Uterus (tissue), 4 donors: ENCODE data around the gene SURF2. TPM values are rescaled to one million over a fixed set of nuclear protein-coding genes. Genes with fewer than 3 reads are reported as not detected.

Experiments
- DNase-seq, 2 donors: peaks; one replicate each; pipeline ENCODE4 v3.0.0-alpha.2; 2019 to 2020
- H3K27ac ChIP-seq, 2 donors: fragments of 200-600 bp; sonication (generic); 1 replicate in 1 of 2; 2 replicates in 1 of 2; pipeline ENCODE4 v1.5.1; 2016 to 2018
- H3K27me3 ChIP-seq, 2 donors: fragments of 200-600 bp; sonication (generic); one replicate each; pipeline ENCODE4 v1.5.1; 2018 to 2019; ENCODE audit warnings: control low read depth in 1 of 2
- H3K36me3 ChIP-seq, 2 donors: fragments of 200-600 bp; sonication (generic); one replicate each; pipeline ENCODE4 v1.5.1; 2019; ENCODE audit warnings: control low read depth in 1 of 2
- H3K4me1 ChIP-seq, 2 donors: fragments of 200-600 bp; sonication (generic); one replicate each; pipeline ENCODE4 v1.5.1; 2018 to 2019; ENCODE audit warnings: control low read depth in 1 of 2
- H3K4me3 ChIP-seq, 2 donors: fragments of 200-600 bp; sonication (generic); 1 replicate in 1 of 2; 2 replicates in 1 of 2; pipeline ENCODE4 v1.5.1; 2018 to 2019; ENCODE audit warnings: mild to moderate bottlenecking in 1 of 2
- H3K9me3 ChIP-seq, 2 donors: fragments of 200-600 bp; sonication (generic); one replicate each; pipeline ENCODE4 v1.5.1; 2019; ENCODE audit warnings: control low read depth in 1 of 2
- POLR2A ChIP-seq, 2 donors: fragments of 450-650 bp; IDR thresholded peaks; one replicate each; pipeline ENCODE4 v1.6.1; 2016; ENCODE audit warnings: antibody characterized with exemption in 2 of 2, mild to moderate bottlenecking in 1 of 2, moderate library complexity in 1 of 2
- intact Hi-C: fragments of 100-400 bp; cut with DNase I; formaldehyde crosslinking; loops from one replicate; pipeline ENCODE4 v1.15.1; 2023; ENCODE audit warnings: low total_unique reads
- total RNA-seq, 4 donors: library from RNA; depleted of rRNA in 3 of 4; stranded (reverse); fragments of >200 nt in 3 of 4; gene quantifications; one replicate each; pipeline versions ENCODE4 v1.1.0 to v1.2.4, GENCODE V29; 2014 to 2023
- TF ChIP-seq, protein P1 (sequence below), 4 experiments: fragments of 200-600 bp in 2 of 4; fragments of 450-650 bp in 2 of 4; sonication (generic) in 2 of 4; IDR thresholded peaks; one replicate each; pipeline ENCODE4 v1.5.1; 2016 to 2019; ENCODE audit warnings: antibody characterized with exemption in 4 of 4, mild to moderate bottlenecking in 2 of 4, moderate library complexity in 1 of 4
- donor health status: DM: yes; HTN: yes; CAD: no.

Gene SURF2
- total RNA-seq, 4 donors from 2014 or later = 0.51 to 15.3 (median 5.9) TPM; not detected in 1

DNA sequence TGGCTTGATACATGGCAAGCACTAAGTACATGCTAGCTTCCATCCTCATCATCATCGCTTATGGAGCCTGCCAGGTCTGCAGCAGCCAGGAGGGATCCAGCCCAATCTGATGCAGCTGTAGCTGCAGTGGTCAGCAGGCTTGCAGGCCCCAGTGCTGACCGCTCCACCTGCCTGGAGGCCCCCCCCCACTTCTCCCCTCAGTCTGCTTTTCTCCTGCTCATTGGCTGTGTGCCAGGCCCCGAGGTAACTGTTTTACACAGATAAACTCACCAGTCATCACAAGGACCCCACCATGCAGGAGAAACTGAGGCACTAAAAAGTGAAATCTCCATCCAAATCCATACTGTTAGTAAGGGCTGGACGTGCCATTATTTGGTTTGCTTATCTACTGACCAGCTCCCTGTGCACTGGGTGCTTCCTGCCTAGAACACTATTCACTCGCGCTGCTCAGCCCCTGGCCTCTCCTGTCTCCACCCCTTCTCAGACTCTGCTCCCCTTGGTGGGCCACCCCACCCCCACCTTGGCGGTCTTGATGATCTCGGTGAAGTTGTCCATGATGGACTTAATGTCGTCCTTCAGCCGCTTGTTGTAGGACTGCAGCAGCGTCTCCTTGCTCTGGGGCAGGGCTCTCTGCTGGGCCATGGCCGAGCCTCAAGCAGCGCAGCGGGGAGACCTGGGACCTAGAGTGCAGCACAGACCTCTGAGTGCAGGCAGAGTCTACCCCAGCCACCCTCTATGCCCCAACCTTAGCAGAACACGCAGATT is 10.1 kb upstream of the SURF2 start:
- Histone ChIP-seq H3K27ac (peak overlapping the region; percentile 76 to 91), H3K9me3 (no peaks in the 10 kb centered on the region), H3K27me3 (no peaks in the 10 kb centered on the region), H3K36me3 (no peaks in the 10 kb centered on the region), H3K4me1 (peaks cover 0 to 15% of the 10 kb centered on the region in 2 donors), H3K4me3 (peak overlapping the region in 1 of 2 donors; percentile 93)
- peak in 1 of 2 donors; percentile 49 for DNase-seq
- TF ChIP-seq, protein P1, sequence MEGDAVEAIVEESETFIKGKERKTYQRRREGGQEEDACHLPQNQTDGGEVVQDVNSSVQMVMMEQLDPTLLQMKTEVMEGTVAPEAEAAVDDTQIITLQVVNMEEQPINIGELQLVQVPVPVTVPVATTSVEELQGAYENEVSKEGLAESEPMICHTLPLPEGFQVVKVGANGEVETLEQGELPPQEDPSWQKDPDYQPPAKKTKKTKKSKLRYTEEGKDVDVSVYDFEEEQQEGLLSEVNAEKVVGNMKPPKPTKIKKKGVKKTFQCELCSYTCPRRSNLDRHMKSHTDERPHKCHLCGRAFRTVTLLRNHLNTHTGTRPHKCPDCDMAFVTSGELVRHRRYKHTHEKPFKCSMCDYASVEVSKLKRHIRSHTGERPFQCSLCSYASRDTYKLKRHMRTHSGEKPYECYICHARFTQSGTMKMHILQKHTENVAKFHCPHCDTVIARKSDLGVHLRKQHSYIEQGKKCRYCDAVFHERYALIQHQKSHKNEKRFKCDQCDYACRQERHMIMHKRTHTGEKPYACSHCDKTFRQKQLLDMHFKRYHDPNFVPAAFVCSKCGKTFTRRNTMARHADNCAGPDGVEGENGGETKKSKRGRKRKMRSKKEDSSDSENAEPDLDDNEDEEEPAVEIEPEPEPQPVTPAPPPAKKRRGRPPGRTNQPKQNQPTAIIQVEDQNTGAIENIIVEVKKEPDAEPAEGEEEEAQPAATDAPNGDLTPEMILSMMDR (IDR thresholded peaks at IDR 0.05) = no peak
- no peak for TF ChIP-seq POLR2A (IDR thresholded peaks at IDR 0.05)
- intact Hi-C loops = no loop called here

DNA sequence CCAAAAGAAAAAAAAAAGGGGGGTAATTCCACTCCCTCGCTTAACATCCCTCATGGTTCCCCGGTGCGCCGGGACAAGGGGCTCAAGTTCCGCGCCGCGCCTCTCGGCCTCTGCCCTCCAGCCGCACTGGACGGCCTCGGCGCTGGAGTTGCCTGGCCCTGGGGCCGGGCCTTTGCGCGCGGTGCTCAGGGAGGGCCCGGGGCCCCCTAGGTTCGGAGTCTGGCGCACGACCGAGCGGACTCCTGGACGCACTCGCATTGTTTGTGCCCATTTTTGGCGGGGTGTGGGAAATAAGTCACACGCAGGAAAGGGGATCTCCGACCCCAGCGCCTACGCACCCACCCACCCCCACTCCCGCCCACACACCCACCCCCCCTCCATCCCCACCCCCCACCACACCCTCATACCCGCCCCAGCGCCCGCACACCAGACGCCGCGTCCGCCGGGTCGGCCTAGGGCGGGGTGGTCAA is 8.8 kb upstream of the SURF2 start:
- DNase-seq = peak in 1 of 2 donors; percentile 49
- TF ChIP-seq POLR2A (IDR thresholded peaks at IDR 0.05) = no peak
- TF ChIP-seq, protein P1 (IDR thresholded peaks at IDR 0.05) = peak in 1 of 4 experiments; percentile 15
- intact Hi-C loops = no loop called here

DNA sequence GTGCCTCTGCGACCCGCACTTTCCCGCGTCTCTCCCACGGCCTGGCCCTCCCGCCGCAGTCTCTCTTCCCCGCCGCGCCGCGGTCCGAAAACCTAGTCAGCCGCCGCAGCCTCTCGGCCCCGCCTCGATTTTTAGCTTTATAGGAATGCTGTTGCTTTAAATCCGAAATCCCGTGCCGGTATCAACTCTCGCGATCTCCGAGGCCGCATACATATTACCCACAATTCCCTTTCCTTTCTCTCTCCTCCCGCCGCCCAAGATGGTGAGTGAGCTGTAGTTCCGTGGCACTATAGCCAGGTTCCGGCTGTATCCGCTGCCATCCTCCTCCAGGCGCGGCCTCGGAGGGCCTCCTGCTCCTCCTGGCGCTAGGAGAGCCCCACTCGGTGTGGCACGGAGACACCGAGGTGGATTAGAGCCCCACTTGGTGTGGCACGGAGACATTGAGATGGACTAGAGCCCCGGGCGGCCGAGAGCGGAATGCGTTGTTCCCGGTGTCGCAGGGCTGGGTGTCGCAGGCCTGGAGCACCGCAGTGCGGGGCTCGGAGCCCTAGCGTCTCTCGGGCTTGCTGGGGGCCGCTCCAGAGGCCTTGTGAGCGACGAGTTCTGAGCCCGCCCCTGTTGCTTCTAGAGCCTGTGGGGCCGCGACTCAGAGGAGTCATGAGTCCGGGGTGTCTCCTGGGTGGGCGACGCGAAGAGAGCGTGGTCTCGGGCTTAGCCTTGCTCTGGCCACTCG is 8.2 kb upstream of the SURF2 start, which contains the start of the genes MED22 and RPL7A:
TSS of gene MED22 (minus strand) at position 147 of the 733 bp plus-strand sequence. CDS start 1,469 bp downstream, outside the sequence.
TSS of gene RPL7A (plus strand) at position 234 of the 733 bp plus-strand sequence. CDS start at position 260, 26 bp downstream.
- TF ChIP-seq, protein P1 (IDR thresholded peaks at IDR 0.05) = peak in 3 of 4 experiments; percentile 16 to 28 (median 24)
- TF ChIP-seq POLR2A (IDR thresholded peaks at IDR 0.05) = peak; percentile 63 to 82

More for the DNA sequence above, 8.8 kb upstream of the SURF2 start:
- H3K4me1 ChIP-seq = peaks cover 0 to 15% of the 10 kb centered on the region in 2 donors
- no peaks in the 10 kb centered on the region for H3K9me3 ChIP-seq
- H3K27me3 ChIP-seq = no peaks in the 10 kb centered on the region
- H3K4me3 ChIP-seq = peak overlapping the region; percentile 64 to 93
- peak overlapping the region; percentile 76 to 91 for H3K27ac ChIP-seq
- no peaks in the 10 kb centered on the region for H3K36me3 ChIP-seq

DNA sequence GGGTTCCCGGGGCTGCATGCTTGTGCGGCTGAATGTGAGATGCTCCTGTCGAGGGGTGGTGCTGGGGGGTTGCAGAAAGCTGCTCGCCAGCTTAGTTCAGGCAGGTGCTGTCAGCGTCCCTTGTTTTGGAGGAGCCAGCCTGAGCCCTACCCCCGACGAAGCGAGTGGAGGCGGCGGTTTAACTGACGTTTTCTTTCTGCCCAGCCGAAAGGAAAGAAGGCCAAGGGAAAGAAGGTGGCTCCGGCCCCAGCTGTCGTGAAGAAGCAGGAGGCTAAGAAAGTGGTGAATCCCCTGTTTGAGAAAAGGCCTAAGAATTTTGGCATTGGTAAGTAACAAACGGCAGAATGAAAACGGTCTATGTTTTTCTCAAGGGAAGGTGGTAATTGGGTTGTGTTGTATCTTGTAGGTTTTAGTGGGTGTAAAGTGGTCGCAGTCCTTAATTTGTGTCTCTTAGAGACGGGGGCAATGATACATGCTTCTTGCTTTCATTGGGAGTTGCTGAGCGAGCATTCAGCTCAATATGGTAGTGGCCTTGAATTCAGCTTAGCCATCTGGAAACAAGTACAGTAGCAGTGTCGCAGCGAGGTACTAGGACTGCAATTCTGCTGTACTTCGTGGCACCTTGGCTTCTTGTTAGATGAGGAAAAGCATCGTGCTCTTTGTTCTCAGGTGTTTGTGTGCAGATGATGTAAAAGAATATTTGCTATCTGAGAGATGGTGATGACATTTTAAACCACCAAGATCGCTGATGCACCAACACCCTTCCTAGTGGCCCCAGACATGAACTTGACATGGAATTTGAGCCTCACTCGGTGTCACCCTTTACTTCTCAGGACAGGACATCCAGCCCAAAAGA is 7.4 kb upstream of the SURF2 start:
- intact Hi-C loops = no loop called here
- H3K36me3 ChIP-seq = no peaks in the 10 kb centered on the region

More for the DNA sequence above, 8.2 kb upstream of the SURF2 start, which contains the start of the genes MED22 and RPL7A:
- intact Hi-C loops = no loop called here
- peak; percentile 94 to 97 for DNase-seq
- Histone ChIP-seq H3K36me3 (no peaks in the 10 kb centered on the region), H3K9me3 (no peaks in the 10 kb centered on the region), H3K4me3 (peak within 1 kb of the TSS; percentile 64 to 93), H3K4me1 (peaks cover 0 to 15% of the 10 kb centered on the region in 2 donors), H3K27me3 (no peaks in the 10 kb centered on the region), H3K27ac (peak within 1 kb of the TSS; percentile 76 to 91)

More for the DNA sequence above, 7.4 kb upstream of the SURF2 start:
- no peaks in the 10 kb centered on the region for H3K27me3 ChIP-seq
- peaks cover 0 to 15% of the 10 kb centered on the region in 2 donors for H3K4me1 ChIP-seq
- peak overlapping the region; percentile 76 to 91 for H3K27ac ChIP-seq
- peak overlapping the region; percentile 64 to 93 for H3K4me3 ChIP-seq
- TF ChIP-seq POLR2A (IDR thresholded peaks at IDR 0.05) = no peak
- TF ChIP-seq, protein P1 (IDR thresholded peaks at IDR 0.05) = no peak
- DNase-seq = no peak
- H3K9me3 ChIP-seq = no peaks in the 10 kb centered on the region
